ENCODE data around the gene DUSP22.
"Not testable (repeated sequence)": the region's sequence is repeated elsewhere in the genome, so short reads cannot be mapped to it uniquely, and the experiment has no call there.

The DUSP22 gene

DNA sequence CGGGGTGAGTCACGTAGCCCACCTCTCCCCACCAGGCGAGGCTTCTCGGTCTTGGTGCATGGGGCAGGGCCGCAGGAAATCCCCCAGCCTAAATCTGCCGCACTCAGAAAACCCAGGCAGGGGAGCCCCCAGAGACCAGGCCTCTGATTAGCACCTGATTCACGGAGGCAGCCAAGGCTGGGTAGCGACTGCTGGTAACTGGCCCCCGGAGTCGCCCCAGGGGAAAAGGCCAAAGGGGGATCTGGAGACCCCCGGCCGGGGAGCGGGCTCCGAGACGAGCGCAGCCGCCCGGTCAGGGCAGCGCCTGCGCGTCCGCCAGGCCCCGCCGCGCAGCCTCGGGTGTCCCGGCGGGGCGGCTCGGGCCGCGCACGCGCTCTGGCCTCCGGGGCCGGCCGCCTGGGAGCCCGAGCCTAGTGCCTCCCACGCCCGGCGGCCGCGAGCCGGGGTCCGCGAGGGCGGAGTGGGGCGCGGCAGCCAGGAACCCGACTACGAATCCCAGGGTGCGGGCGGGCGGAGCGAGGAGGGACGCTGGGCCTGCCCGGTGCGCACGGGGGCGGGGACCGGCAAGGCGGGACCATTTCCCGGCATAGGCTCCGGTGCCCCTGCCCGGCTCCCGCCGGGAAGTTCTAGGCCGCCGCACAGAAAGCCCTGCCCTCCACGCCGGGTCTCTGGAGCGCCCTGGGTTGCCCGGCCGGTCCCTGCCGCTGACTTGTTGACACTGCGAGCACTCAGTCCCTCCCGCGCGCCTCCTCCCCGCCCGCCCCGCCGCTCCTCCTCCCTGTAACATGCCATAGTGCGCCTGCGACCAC is at the start of gene DUSP22:
Gene DUSP22, plus strand, starts transcription at position 791 of the 809 bp plus-strand sequence. CDS start 53 bp downstream, outside the sequence.
- no peak for DNase-seq

DNA sequence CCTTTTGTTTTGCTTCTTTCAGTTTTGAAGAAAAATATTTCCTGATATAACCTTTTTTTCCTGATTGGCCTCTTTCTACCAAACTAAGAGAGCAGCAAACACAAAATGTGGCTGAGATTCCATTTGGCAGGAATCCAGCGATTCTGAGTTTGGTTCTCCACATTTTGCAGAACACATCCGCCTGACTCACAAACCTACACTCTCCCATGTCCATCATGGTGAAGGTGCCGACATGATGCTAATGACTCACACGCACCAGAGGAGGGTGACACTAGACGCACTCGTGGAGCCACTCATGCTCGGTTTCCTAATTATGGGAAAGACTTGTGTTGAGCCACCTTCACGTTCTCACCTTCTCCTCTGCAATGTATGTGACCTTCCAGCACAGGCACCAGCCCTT is 45.9 kb upstream of the DUSP22 start:
- no peak for DNase-seq

GRCh38 chr6:247351-247750 is 44.9 kb upstream of the DUSP22 start:
- no peak for DNase-seq

GRCh38 chr6:248046-248445 is 44.2 kb upstream of the DUSP22 start:
- DNase-seq, result not testable (repeated sequence)

DNA sequence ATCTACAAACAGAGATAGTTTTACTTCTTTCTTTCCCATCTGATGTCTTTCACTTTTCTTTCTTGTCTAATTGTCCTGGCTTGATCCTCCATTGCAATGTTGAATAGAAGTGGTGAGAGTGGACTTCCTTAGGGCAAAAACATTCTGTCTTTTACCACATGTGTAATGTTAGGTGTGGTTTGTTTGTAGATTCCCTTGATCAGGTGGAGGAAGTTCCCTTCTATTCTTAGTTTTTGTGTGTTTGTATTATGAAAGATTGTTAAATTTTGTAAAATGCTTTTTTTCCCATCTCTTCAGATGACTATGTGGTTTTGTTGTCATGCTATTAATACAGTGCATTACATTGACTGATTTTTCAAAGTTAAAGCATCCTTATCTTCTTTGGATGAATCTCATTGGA is 41.6 kb upstream of the DUSP22 start:
- DNase-seq, result no peak

DNA sequence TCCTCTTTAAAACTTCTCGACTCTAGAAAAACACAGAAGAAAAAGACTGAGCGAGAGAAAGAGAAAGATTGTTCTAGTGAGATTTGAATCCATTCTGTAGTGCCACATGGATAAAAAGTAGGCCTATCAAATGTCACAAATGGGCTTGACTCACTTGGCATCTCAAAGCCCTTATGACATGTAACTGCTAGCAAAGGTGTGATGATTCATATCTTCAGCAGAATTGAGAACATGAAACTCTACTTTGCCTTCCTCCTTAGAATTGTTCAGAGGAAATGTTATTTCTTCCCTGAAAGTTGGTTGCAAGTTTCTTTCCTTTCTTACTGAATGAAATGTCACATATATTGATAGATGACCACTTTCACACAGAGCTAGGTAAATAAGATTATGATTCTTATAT is 40.4 kb upstream of the DUSP22 start:
- no peak for DNase-seq

GRCh38 chr6:252775-253535 is 39.3 kb upstream of the DUSP22 start:
- peak; percentile 68 to 69 for DNase-seq

DNA sequence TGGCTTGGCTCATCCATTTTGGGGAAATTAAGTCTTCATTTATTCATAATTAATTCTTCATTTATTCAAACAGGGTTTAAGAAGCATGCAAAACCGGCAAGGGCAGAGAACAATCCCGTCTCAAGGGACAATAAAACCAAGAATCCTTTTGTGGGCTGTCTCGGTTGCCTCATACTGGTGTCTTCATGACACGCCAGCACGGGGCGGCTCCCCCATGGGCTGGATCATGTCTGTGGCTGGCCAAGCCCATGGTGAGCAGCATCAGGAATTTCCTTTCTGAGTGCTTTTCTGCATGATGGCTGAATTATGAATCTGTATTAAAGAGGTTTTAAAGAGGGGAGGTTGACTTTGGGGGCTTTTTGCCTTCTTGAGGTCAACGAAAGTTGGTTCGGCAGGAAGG is 38.3 kb upstream of the DUSP22 start:
- DNase-seq, result no peak

GRCh38 chr6:255041-255750 is 37.1 kb upstream of the DUSP22 start:
- DNase-seq, result no peak

- DNase-seq, result no peak
Measured at GRCh38 chr6:255751-256083, 36.6 kb upstream of the DUSP22 start.

- DNase-seq, result no peak
Measured at GRCh38 chr6:256169-256568, 36.1 kb upstream of the DUSP22 start.

GRCh38 chr6:257031-257725 is 35.1 kb upstream of the DUSP22 start:
- DNase-seq, result no peak

GRCh38 chr6:257774-258173 is 34.5 kb upstream of the DUSP22 start:
- no peak for DNase-seq

DNA sequence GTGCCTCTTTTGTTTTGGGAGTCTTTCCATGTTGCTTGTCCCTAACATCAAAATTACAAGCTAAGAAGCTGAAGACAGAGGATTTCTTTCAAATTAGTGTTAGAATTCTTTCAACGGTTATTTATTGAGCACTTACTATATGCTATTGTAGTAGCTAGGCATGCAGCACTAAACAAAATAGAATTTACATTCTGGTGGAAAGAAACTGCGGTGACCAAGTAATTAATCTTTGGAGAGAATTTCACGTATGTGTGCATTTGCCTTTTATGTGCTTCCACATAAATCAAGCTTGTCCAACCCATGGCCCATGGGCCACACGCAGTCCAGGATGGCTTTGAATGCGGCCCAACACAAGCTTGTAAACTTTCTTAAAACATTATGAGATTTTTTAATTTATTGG is 33.0 kb upstream of the DUSP22 start:
- no peak for DNase-seq

DNA sequence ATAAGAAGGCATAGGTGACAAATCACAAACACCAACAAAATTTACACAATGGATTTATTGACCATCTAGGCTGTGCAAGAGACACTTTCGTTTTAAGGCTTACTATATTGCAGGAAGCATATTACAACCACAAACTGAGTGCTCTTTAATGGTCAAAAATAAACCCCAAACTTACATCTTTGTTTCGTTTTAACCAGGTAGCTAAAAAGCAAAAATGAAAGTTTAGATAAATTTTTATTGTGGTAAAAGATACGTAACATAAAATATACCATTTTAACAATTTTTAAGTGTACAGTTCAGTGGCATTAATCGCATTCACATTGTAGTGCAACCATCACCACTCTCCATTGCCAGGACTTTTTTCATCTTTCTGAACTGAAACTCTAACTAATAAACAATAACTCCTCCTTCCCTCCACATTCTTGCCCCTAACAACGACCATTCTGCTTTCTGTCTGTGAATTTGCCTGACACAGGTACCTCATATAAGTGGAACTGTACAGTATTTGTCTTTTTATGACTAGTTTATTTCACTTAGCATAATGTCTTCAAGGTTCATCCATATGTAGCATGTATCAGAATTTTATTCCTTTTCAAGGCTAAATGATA is 32.3 kb upstream of the DUSP22 start:
- DNase-seq, result no peak

GRCh38 chr6:264626-265025 is 27.7 kb upstream of the DUSP22 start:
- DNase-seq, result no peak

GRCh38 chr6:268394-268935 is 23.8 kb upstream of the DUSP22 start:
- no peak for DNase-seq

- DNase-seq, result no peak
Measured at GRCh38 chr6:273551-274058, 18.7 kb upstream of the DUSP22 start.

DNA sequence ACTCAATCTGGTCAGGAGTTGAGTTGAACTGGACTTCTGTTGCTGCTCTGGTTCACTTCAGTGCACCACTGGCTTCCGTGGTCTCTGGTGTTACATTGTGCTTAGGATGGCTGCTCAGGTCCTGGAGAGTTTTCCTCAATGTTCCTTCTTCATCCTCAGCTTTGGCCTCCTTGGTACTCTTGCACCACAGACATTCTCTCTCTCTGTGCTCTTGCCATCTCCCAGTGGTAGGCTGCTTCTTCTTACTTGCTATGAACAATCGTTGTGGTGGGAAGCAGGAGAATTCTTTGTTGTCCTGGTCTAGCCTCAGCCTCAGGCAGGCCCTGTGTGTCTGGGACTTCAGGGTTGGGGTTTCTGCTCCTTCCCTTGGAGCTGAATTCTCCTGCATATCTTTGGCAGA is 14.5 kb upstream of the DUSP22 start:
- no peak for DNase-seq

DNA sequence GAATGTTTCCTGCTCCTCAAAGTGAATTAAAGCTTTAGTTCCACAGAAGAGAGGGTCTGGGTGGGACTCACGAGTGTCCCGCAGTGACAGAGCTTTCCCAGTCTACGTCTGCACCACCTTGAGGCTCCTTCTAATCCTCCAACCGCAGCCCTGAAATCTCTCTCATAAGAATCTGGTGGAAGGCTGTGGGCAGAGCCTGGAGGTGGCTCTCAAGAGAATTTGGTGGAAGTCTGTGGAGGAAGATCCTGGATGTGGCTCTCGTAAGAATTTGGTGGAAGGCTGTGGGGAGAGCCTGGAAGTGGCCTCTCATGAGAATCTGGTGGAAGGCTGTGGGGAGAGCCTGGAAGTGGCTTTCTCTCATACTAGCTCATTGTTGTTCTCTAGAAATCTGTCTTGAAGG is 13.8 kb upstream of the DUSP22 start:
- DNase-seq, result no peak

DNA sequence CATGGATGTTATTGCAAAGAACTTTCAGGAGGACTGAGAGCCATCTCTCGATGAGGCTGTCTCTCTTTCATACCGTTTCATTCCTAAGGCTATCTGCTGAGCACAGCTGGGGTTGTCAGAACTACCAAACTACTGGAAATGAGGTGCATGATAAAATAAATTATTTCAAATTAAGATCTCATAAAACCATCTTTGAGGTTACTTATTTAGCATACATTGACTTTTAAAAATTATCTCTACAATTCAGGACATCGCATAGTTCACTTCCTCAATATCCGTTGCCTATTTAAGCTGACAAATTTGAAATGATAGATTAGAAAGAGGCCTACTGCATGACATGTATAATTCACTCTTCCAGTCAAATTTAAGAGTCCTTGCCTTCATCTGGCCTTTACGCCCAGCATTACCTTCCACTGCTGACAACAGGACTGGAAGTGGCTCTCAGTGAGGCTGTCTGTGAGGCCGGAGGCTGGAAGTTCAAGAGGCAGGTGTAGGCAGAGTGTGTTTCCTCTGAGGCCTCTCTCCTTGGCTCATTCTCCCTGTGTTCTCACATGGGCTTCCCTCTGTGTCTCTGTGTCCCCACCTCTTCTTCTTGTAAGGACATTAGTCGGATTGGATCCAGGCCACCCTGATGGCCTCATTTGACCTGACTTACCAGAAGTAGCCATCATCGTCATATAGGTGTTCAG is 12.8 kb upstream of the DUSP22 start:
- no peak for DNase-seq
